Activated CD4-positive, alpha-beta T cell treated with anti-CD3 and anti-CD28 coated beads, Interleukin-2, amount 10 ng/mL, durations not matched to agents 24 days and 14 days (primary cell): ENCODE measurements around the gene HTD2. TPM values are rescaled to one million over a fixed set of nuclear protein-coding genes. Genes with fewer than 3 reads are reported as not detected.

Experiments
- DNase-seq: peaks from one replicate; pipeline ENCODE4 v3.0.0; 2022
- H3K27ac Mint-ChIP-seq: one replicate; pipeline ENCODE4 v1.8.0; 2022; ENCODE audit warnings: mild to moderate bottlenecking, mixed read lengths
- H3K27me3 Mint-ChIP-seq: one replicate; pipeline ENCODE4 v1.8.0; 2022; ENCODE audit warnings: mixed read lengths
- H3K36me3 Mint-ChIP-seq: one replicate; pipeline ENCODE4 v1.8.0; 2022; ENCODE audit warnings: low read depth, mild to moderate bottlenecking, mixed read lengths
- H3K4me1 Mint-ChIP-seq: one replicate; pipeline ENCODE4 v1.8.0; 2021; ENCODE audit warnings: mixed read lengths
- H3K4me3 Mint-ChIP-seq: one replicate; pipeline ENCODE4 v1.8.0; 2022; ENCODE audit warnings: mild to moderate bottlenecking, moderate library complexity, mixed read lengths
- H3K9me3 Mint-ChIP-seq: one replicate; pipeline ENCODE4 v1.8.0; 2021; ENCODE audit warnings: mixed read lengths
- intact Hi-C: fragments of 100-400 bp; cut with micrococcal nuclease; formaldehyde crosslinking; loops from one replicate; pipeline ENCODE4 v1.15.1; 2023
- total RNA-seq: library from RNA; stranded (reverse); gene quantifications from 2 replicates; pipeline ENCODE4 v1.2.3, GENCODE V29; 2022

The HTD2 gene
- total RNA-seq, 1 donor from 2014 or later = 9.7 TPM

GRCh38 chr3:58369038-58369437 is 62.7 kb downstream of the HTD2 start:
- Mint-ChIP-seq H3K4me1 (peaks cover 23% of the 10 kb centered on the region), H3K9me3 (peaks cover 3% of the 10 kb centered on the region), H3K27me3 (no peaks in the 10 kb centered on the region), H3K4me3 (no peak overlapping the region), H3K36me3 (peaks cover 26% of the 10 kb centered on the region), H3K27ac (no peak overlapping the region)
- intact Hi-C loops = no loop called here
- DNase-seq = no peak

Other genes with a start within 250 kb of the HTD2 start
- not detected in 2 replicates for gene DNASE1L3, start 95.5 kb upstream of the HTD2 start, total RNA-seq
- 9.8 and 10.8 TPM in 2 replicates for gene ABHD6, start 68.7 kb upstream of the HTD2 start, total RNA-seq
- 22.7 and 25.2 TPM in 2 replicates for gene RPP14, start 275 bp upstream of the HTD2 start, total RNA-seq
- 41.1 and 45.7 TPM in 2 replicates for gene PXK, start 26.4 kb downstream of the HTD2 start, total RNA-seq
- 68.0 and 69.3 TPM in 2 replicates for gene PDHB, start 127.3 kb downstream of the HTD2 start, total RNA-seq
- 5.8 and 6.3 TPM in 2 replicates for gene KCTD6, start 185.6 kb downstream of the HTD2 start, total RNA-seq
- gene ACOX2, start 230.7 kb downstream of the HTD2 start, total RNA-seq = not detected in 2 replicates